HG03432 (cell line): ENCODE results near the gene IFT81.
"Not testable (repeated sequence)": the region's sequence is repeated elsewhere in the genome, so short reads cannot be mapped to it uniquely, and the experiment has no call there.

Experiments used
- ATAC-seq: cut with Tn5 transposase; IDR thresholded peaks from one replicate; pipeline ENCODE4 v1.9.1; 2021; ENCODE audit warnings: mild to moderate bottlenecking, moderate library complexity; ENCODE audit not compliant: unreplicated experiment

The IFT81 gene

DNA sequence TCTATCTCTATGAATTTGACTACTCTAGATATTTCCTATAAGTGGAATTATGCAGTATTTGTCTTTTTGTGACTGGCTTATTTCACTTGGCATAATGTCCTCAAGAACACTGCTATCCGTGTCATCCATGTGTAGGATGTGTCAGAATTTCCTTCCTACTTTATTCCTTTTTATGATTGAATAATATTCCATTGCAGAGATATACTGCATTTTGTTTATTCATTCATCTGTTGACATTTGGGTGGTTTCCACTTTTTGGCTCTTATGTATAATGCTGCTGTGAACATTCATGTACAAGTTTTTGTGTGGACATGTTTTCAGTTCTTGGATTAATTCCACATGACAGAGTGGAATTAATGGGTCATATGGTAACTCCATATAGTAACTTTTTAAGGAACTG is 111.2 kb downstream of the IFT81 start:
- ATAC-seq, result no peak

DNA sequence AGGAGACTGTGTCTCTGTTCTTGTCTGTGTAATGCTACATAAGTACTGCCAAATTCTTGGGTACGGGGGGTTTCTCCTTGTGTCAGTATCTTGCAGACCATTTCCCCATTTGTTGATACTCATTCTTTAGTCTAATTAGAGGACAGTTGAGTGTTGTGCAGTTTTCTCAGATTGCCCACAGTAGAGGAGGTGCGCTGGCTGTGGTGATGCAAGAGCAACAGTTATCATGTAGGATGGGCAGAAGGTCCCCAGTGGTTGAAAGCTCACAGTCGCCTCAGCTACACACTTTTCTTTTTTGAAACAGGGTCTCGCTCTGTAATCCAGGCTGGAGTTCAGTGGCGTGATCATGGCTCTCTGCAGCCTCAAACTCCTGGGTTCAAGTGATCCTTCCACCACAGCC is 119.1 kb downstream of the IFT81 start:
- ATAC-seq, result no peak

DNA sequence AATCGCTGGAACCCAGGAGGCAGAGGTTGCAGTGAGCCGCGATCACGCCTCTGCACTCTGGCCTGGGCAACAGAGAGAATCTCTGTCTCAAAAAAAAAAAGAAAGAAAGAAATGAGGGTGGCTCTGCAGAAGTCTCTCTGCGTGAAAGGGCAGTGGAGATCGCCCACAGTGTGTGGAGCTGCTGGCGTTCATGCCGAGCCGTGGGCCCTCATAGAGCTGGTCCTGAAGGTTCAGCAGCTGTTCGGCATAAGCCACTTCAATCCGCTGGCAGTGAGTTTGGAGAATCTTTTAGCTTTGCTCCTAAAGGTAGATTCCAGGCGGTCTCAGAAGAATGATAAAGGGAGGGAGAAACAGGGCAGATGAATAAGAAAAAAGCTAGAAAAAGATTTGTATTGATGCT is 120.2 kb downstream of the IFT81 start:
- no peak for ATAC-seq

DNA sequence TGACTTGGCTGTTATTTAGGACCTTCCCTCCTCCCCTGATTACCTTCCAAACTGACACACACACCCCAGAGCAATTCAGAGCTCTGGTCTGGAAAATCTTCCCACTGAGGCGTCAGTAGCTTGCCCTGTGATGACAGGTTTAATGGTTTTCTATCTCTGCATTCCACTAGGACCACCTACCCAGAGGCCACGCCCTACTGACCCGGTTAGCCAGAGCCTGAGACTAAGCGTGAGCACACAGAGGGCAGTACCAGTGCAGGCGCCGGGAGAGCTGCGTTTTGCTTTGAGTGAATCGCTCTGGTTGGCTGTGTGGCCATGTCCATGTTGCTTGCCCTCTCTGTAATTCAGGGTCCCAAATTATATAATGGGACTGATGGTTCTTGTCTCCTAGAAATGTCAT is 120.7 kb downstream of the IFT81 start:
- ATAC-seq, result no peak

DNA sequence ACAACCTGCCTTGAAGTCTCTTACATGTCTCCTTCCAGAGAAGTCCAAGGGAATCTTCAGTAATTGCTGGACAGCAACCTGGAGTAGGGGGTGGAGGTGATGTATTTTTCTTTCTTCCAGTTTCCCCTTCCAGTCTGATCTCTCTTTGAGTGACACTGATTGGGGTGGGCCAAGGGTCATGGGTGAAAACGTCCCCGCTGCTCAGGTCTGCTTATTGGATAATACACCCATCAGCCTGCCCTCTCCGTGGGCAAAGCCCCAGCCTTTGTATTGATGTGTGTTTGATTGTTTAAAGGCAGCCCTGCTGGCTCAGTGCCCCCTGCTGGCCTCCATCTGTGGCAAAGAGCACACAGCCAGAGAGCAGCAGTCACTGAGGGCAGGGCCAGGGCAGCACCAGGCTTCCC is 121.2 kb downstream of the IFT81 start:
- ATAC-seq, result no peak

DNA sequence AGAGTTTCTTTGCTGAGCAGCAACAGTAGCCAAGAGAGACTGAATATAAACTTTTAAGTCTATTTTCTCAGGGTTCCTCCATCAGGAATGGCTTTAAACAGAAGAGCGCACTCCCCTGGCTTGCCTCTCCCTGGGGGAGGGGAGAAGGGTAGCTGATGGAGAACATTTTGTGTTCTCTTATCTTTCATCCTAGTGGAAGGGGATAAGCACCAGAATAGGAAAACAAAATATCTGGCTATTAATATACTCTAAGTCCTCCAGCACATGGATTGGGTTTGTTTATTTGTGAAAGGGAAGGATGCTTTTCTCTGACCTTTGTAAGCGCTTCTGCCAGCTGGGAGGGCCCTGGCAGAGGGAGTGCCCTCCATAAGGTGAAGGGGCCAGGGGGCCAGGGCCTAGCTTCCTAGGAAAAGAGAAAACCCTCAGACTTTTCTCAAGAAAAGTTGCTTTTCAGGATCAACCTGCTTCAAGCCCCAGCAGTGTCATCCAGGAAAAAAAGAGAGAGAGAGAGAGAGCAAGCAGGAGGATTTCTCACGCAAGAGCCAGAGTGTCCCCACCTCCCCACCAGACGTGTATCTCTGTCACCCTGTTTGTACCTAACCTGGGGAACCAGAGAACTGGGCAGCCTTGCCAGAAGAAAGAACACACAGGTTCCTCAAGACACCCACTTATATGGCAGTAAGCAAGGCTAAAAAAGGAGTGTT is 122.6 kb downstream of the IFT81 start:
- ATAC-seq, result no peak

DNA sequence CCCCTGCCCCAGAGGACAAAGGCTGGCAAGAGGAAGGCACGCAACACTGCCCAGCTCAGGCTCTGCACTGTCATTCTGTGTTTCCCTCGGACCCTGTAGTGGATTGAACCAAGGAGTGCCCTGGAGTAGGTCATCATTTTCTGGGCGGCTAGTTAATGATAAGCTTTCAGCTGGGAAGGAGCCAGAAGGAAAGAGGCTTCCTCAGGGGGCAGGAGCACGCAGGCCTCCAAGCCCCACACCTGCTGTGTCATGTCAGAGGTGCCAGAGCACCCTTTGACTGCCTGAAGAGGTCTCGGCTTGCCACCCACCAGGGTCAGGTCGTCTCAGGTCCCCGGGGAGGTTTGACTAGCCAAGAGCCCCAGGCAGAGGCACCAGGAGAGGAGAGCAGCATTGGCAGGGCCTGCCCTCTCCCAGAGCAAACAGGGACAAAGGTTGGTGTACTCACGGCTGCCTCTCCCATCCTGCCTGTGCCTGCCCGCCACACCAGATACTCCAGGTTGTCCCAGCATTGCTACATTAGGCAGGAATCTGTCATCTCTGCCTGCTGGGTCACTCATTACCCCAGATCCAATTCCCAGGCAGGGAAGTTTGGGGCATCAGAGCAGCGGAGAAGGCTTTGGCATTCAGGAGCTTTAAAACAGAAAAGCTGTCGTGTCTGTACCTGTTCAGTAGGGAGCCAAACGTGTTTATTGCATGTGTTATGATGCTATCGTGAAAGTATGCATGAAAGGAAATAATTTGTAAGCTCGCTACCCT is 123.4 kb downstream of the IFT81 start:
- no peak for ATAC-seq

DNA sequence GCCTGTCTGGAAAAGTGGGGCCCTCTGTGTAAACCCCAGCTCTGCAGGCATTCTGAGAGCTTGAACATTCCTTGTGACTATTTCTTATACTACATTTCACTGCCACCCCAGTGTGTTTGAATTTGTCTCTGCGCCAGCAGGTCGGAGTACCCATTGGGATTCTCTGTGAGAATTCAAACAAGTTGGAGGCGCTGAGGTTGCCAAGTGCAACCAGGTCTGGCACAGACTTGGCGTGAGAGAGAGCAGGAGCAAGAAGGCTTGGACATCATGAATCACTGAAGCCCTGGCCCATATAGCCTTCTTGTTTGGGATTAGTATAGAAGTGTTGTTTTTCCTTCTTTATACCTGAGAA is 123.9 kb downstream of the IFT81 start:
- ATAC-seq, result no peak

DNA sequence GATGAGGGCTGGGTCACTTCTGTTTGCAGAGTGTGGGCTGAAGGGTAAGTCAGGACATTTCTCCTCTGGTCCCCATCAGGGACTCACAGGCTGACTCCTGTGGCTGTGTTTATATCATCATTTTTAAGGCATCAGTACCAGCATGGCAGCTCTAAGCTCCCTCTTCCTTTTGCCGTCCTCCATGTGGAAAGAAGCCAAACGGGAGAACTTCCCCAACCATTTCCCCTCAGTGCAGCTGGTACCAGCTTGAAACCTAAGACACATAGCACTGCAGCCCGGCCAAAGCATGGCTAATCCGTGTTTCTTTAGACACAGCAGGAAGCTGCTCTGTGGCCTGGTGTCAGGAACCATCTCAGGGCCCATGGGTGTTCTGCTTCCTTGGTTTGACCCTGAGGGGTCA is 124.9 kb downstream of the IFT81 start:
- ATAC-seq, result no peak

DNA sequence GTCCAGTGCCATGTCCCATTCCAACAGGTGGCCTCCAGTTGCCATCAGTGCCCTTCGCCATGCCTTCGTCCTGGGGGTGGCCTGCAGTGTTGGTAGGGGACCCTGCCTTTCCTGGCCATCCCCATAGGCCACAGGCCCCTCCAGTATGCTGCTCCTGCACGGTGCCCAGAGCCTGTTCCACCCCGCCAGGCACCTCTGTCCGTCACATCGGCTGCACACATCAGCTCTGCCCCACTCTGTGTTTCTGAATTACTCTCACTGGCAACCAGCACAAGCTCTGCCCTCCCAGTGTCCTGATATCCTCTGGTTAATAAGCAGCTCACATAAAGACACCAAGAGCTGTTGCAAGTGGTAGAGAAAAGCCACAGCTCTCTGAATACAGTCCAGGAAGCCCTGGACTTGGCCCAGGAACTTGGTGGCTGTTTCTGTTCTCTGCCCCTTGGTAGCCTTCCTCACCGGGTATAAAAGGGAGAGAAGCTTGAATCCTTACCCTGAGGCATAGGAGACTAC is 125.6 kb downstream of the IFT81 start:
- ATAC-seq, result no peak

DNA sequence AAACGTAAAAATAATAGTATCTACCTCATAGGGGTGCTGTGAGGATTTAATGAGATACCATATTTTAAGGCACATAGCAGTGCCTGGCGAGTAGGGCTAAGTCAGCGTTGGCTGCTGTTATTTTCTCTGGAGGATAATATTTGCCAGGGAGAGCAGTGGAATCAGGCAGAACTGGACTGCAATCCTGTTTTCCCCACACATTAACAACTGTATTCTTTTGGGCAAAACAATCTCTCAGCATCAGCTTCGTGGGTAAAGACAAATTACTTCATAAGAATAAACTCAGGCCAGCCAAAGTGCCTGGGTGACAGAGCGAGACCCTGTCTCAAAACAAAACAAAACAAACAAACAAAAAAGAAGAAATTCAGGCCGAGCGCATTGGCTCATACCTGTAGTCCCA is 127.2 kb downstream of the IFT81 start:
- no peak for ATAC-seq

DNA sequence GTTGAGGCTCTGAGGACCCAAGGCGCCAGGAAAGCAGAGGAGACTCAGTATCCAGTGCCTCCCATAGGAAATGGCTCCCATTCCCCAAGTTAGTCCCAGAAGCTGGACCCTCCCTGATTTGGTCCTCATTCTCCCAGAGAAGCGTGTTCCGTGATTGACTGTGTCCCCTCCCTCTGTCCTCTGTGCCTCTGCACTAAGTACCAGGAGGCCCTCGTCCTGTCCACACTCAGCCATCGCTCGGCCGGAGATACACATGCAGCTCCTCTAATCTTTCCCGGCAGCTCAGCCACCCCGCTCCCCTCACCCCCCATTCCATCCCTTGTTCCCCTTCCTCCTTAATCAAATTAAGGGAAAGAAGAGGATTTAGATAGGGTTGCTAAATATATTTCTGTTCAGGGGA is 128.6 kb downstream of the IFT81 start:
- no peak for ATAC-seq

DNA sequence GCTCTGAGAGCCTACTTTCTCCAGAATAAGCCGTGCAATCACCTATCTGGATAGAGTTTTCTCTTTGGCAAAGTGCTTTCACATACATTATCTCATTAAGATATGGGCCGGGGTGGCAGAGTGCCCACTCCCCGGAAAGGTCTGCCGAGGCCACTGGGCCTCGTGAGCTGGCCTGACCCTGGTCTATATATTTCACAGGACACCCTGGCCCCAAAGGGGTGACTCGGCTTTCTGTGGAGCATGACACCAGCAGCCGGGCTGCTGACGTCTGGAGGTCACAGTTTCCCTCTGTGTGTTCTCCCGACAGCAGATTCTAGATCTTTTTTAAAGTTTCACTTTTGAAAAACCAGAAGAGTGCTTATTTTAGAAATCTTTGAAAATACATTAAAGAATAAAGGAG is 129.0 kb downstream of the IFT81 start:
- ATAC-seq, result no peak

DNA sequence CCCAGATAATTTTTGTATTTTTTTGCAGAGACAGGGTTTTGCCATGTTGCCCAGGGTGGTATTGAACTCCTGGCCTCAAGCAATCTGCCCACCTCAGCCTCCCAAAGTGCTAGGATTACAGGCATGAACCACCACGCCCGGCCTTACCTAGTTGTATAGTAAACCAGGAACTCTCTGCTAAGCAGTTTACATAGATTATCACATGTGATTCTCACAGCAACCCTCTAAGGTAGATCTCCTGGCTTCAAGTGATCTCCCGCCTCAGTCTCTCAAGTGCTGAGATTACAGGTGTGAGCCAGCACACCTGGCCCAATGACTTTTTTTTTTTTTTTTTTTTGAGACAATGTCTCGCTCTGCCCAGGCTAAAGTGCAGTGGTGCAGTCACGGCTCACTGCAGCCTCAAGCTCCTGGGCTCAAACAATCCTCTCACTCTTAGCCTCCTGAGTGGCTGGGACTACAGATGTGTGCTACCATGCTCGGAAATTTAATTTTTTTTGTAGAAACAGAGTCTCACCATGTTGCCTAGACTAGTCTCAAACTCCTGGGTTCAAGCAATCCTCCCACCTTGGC is 130.9 kb downstream of the IFT81 start:
- ATAC-seq, result no peak

DNA sequence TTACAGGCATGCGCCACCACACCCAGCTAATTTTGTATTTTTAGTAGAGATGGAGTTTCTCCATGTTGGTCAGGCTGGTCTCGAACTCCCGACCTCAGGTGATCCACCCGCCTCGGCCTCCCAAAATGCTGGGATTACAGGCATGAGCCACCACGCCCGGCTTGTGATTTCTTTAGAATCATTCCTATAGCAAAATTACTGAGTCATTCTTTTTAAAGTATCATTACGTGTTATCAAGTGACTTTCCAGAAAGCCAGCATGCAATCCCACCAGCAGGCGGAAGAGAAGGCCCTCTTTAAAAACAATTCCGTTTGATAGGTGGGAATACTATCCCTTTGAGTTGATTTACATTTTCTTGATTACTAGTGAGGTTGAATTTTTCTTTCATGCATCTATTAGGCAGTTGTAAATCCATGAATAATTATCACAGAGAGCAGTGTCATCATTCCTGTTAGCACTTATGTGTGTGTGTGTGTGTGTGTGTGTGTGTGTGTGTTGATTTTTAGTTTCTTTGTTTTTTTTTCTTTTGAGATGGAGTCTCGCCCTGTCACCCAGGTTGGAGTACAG is 131.8 kb downstream of the IFT81 start:
- ATAC-seq, result not testable (repeated sequence)

DNA sequence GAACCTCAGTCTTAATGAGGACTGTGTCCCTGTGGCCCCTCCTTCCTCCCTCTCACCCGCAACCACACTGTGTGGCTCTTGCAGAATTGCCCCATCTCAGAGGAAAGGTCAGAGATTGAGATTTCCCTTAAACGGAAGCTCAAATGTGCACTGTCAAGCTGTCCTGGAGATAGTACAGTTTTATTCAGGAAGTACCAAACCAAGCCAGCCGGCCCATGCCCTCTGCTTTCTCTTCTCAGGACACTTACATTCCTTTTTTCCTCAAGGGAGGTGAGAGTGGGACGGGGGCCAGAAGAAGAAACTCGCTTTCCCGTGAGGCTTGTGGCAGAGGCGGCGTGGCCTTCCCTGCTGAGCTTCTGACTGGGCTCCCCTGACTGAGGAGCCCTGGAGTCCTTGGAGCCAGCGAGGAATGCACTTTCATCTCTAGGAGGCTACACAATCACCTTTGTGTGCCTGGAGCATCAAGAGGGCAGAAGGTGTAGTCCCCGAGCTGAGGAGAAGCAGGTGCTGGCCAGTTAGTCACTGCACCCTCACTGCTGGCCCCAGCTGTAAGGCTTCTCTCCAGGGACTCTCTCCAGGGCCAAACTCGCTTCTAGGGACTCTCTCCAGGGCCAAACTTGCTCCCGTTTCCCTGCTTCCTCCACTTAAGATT is 132.7 kb downstream of the IFT81 start:
- no peak for ATAC-seq

DNA sequence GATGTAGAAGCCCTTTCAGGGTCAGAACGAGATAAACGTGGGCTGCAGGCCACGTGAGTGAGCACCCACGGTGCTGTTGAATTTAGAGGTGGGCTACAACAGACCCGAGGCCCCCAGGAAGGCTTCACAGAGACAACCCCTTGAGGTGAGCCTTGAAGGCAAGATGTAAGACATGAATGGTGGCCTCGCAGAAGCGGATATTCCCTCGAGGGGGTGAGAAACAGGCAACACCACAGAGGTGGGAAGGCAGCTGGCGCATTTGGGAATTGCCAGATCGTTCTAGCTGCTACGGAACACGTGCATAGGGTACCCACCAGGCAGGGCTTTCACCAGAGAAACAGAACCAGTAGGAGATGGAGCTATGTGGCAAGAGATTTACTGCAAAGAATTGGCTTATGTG is 134.3 kb downstream of the IFT81 start:
- ATAC-seq, result no peak

DNA sequence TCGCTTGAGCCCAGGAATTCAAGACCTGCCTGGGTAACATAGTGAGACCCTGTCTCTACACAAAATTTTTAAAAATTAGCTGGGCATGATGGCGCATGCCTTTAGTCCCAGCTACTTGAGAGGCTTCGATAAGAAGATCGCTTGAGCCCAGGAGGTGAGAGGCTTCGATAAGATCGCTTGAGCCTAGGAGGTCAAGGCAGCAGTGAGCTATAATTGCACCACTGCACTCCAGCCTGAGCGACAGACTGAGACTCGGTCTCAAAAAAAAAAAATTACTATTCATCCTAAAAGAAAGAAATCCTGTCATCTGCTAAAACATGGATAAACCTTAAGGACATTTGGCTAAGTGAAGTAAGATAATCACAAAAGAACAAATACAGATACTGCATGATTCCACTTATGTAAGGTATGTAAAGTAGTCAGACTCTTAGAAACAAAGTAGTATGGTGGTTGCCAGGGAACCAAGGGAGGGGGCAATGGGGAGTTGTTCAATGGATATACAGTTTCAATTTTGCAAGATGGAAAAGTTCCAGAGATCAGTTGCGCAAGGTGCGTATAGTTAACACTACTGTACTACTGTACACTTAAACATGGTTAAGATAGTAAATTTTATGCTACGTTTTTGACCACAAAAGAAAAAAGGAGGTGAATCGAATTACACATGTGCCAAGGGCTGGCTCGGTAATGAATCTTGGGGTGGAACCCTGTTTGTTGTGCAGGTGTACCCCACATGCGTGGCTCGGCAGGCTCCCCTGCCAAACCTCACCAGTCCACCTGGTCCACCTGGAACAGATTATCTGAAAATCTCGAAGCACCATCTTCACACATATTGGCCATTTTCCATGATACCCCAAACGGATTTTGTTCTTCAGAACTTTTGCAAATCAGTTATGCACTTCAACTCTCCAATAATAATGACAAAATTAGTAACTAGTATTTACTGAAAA is 138.6 kb downstream of the IFT81 start:
- ATAC-seq, result no peak

DNA sequence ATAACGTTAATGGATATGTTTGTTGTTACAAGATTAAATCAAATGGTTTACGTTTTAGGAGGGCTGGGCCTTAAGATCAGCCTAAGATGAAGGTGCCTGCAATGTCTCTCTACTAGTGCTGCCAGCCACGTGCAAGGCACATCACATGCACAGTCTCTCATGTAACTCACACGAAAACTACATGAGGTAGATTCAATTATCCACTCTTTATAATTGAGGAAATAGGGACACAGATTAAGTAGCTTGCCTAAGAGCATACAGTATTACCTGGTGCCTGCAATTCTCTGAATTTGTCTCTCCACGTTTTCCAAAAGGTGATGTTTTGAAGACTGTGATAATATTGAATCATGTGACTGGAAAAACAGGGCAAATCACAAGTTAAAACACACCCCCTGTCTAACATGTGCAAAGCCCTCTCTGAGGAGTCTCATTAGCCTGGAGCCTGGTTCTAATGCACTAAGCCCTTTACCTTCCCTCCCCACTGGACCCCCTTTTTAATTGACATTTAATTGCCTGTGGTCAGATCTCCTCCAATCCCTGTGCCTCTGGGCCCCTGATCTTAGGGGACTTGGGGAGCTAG is 142.3 kb downstream of the IFT81 start:
- no peak for ATAC-seq
